Endothelial cell of umbilical vein (primary cell): ENCODE data around the gene ELP4. TPM values are rescaled to one million over a fixed set of nuclear protein-coding genes. Genes with fewer than 3 reads are reported as not detected.
A peak's percentile ranks its signal among the peaks of the same experiment; 100 is the strongest.

Experiments used
- BruUV-seq: library from RNA; stranded (reverse); fragments of 400-500 nt; replicated peaks from 2 replicates; lab custom pipeline; 2021; lab: Mats Ljungman, UMichigan
- CTCF ChIA-PET: fragments of 300-600, 350-600 bp; sonication (Branson Sonifier 250); formaldehyde crosslinking; loops from one replicate; lab custom pipeline; 2021; ENCODE audit warnings: antibody characterized with exemption, inconsistent platforms; lab: Charles Lee
- POLR2A ChIA-PET: fragments of 300-600, 350-600 bp; sonication (Branson Sonifier 250); formaldehyde crosslinking; loops from one replicate; lab custom pipeline; 2021; ENCODE audit warnings: antibody characterized with exemption, inconsistent platforms; lab: Charles Lee
- DNase-seq: peaks from one replicate; pipeline ENCODE4 v3.0.0-alpha.2; 2011; ENCODE audit warnings: low read depth, low spot score
- FAIRE-seq: peaks from 2 replicates; lab custom pipeline; 2011; peaks lifted over from hg19 to GRCh38; lab: Jason Lieb, UNC
- H2AFZ ChIP-seq: 2 replicates; pipeline ENCODE4 v1.6.0; 2012; ENCODE audit warnings: low read depth, low read length, control low read depth, inconsistent platforms
- H3K27ac ChIP-seq: 2 replicates; pipeline ENCODE4 v1.5.1; 2011; ENCODE audit warnings: low read depth, mild to moderate bottlenecking, control low read depth, low read length, moderate library complexity; ENCODE audit not compliant: insufficient read depth
- H3K27me3 ChIP-seq, 2 experiments: 2 replicates each; pipeline versions ENCODE4 v1.6.0 to v1.6.1; 2011; ENCODE audit warnings: low read length in 2 of 2, mixed read lengths in 1 of 2; ENCODE audit not compliant: control insufficient read depth in 2 of 2, insufficient read depth in 2 of 2
- H3K36me3 ChIP-seq, 2 experiments: 2 replicates in 1 of 2; 3 replicates in 1 of 2; pipeline ENCODE4 v1.5.1; 2011; ENCODE audit warnings: low read length in 2 of 2, mild to moderate bottlenecking in 1 of 2, moderate library complexity in 1 of 2; ENCODE audit not compliant: control insufficient read depth in 2 of 2, insufficient read depth in 2 of 2; ENCODE audit errors: extremely low read depth in 1 of 2
- H3K4me1 ChIP-seq: 3 replicates; pipeline ENCODE4 v1.5.1; 2011; ENCODE audit warnings: mild to moderate bottlenecking, low read length; ENCODE audit not compliant: control insufficient read depth, insufficient read depth; ENCODE audit errors: extremely low read depth
- H3K4me2 ChIP-seq: 2 replicates; pipeline ENCODE4 v1.6.1; 2011; ENCODE audit warnings: low read length, control low read depth, mixed read lengths; ENCODE audit not compliant: insufficient read depth
- H3K4me3 ChIP-seq, 3 experiments: fragments of 200-600 bp in 1 of 3; sonication (generic), shearing (Covaris generic) in 1 of 3; replicated peaks in 1 of 3; 2 replicates each; pipeline ENCODE4 v1.5.1; 2011 to 2016; ENCODE audit warnings: control low read depth in 3 of 3, low read length in 3 of 3, mild to moderate bottlenecking in 2 of 3, inconsistent platforms in 1 of 3, low read depth in 1 of 3, moderate library complexity in 1 of 3; ENCODE audit not compliant: insufficient read depth in 1 of 3
- H3K79me2 ChIP-seq: 2 replicates; pipeline ENCODE4 v1.6.0; 2012; ENCODE audit warnings: low read length, inconsistent platforms; ENCODE audit not compliant: control insufficient read depth, insufficient read depth
- H3K9ac ChIP-seq: replicated peaks from 2 replicates; pipeline ENCODE3; 2011; ENCODE audit warnings: low read length, control low read depth; ENCODE audit not compliant: insufficient read depth; ENCODE audit errors: extremely low read depth
- H3K9me1 ChIP-seq: replicated peaks from 3 replicates; pipeline ENCODE4 v1.6.0; 2011; ENCODE audit warnings: mild to moderate bottlenecking, low read length; ENCODE audit not compliant: control insufficient read depth, insufficient read depth; ENCODE audit errors: extremely low read depth
- H3K9me3 ChIP-seq: replicated peaks from 2 replicates; pipeline ENCODE4 v1.5.1; 2012; ENCODE audit warnings: low read length, inconsistent platforms; ENCODE audit not compliant: control insufficient read depth, insufficient read depth
- H4K20me1 ChIP-seq: replicated peaks from 2 replicates; pipeline ENCODE3; 2011; ENCODE audit warnings: mild to moderate bottlenecking, low read length; ENCODE audit not compliant: control insufficient read depth, insufficient read depth; ENCODE audit errors: extremely low read depth
- EZH2 ChIP-seq: IDR thresholded peaks from 2 replicates; pipeline ENCODE4 v1.6.1; 2012; ENCODE audit warnings: borderline replicate concordance, low read depth, mild to moderate bottlenecking, moderate library complexity, low read length, inconsistent platforms; ENCODE audit not compliant: severe bottlenecking
- FOS ChIP-seq: IDR thresholded peaks from 2 replicates; pipeline ENCODE4 v1.6.1; 2011; ENCODE audit warnings: mild to moderate bottlenecking, low read length, moderate library complexity, borderline replicate concordance; ENCODE audit not compliant: insufficient read depth
- JUN ChIP-seq: IDR thresholded peaks from 2 replicates; pipeline ENCODE4 v1.6.1; 2011; ENCODE audit warnings: borderline replicate concordance, low read depth; ENCODE audit not compliant: insufficient read length, insufficient read depth
- POLR2A ChIP-seq: IDR thresholded peaks from 2 replicates; pipeline ENCODE4 v1.6.1; 2012; ENCODE audit warnings: low read depth, mild to moderate bottlenecking, control low read depth, low read length
- dilution Hi-C: fragments of 300-500 bp; cut with MboI; formaldehyde crosslinking; loops from one replicate; pipeline ENCODE4 v1.15.0; 2019; ENCODE audit warnings: low sequenced_read_pairs; ENCODE audit not compliant: extremely low pct_ligation_motif_present
- intact Hi-C: fragments of 100-400 bp; cut with micrococcal nuclease; formaldehyde crosslinking; loops from one replicate; pipeline ENCODE4 v1.10.0; 2022
- polyA plus RNA-seq, 4 experiments: library from polyadenylated mRNA; depleted of rRNA in 3 of 4; stranded (reverse) in 3 of 4; unstranded in 1 of 4; fragments of >200 nt; gene quantifications; 2 replicates each; pipeline versions ENCODE4 v1.2.1 to v1.2.3, GENCODE V29; 2011 to 2012; ENCODE audit warnings: missing spikeins in 1 of 4
- total RNA-seq: library from RNA; stranded (reverse); gene quantifications from 2 replicates; pipeline ENCODE4 v1.2.3, GENCODE V29; 2021

Gene ELP4
- total and polyA plus RNA-seq, 2 donors (not counting 3 experiments of a cell fraction or from before 2014, with no cell fraction given) = 11.6 to 16.3 TPM

GRCh38 chr11:31816468-31817053, 307.0 kb downstream of the ELP4 start:
- Histone ChIP-seq H4K20me1 (no peaks in the 10 kb centered on the region), H3K27me3 (peaks cover 91 to 99% of the 10 kb centered on the region in 2 experiments), H3K27ac (no peak overlapping the region), H3K9ac (no peak overlapping the region), H3K4me1 (peaks cover 2% of the 10 kb centered on the region), H3K9me1 (no peaks in the 10 kb centered on the region), H3K4me3 (no peak overlapping the region), H2AFZ (no peak overlapping the region), H3K79me2 (no peaks in the 10 kb centered on the region), H3K9me3 (no peaks in the 10 kb centered on the region), H3K36me3 (no peaks in the 10 kb centered on the region), H3K4me2 (no peak overlapping the region)
- ChIA-PET CTCF (no interaction called here), POLR2A (no interaction called here)
- intact Hi-C loops = loop anchor here (10.0 kb wide), 1 partner anchor 788 kb away; no protein-coding TSS in a partner anchor
- FAIRE-seq (no peak), DNase-seq (no peak)
- TF ChIP-seq FOS (no peak), EZH2 (peak; percentile 24)
- no TSS peak for BruUV-seq
- dilution Hi-C loops = no loop called here

GRCh38 chr11:31817054-31817620, 307.6 kb downstream of the ELP4 start:
- H3K4me1 ChIP-seq = peaks cover 2% of the 10 kb centered on the region
- no peaks in the 10 kb centered on the region for H3K9me3 ChIP-seq
- POLR2A ChIA-PET = no interaction called here
- no TSS peak for BruUV-seq
- intact Hi-C loops = loop anchor here (10.0 kb wide), 1 partner anchor 788 kb away; no protein-coding TSS in a partner anchor
- no peak overlapping the region for H3K4me2 ChIP-seq
- dilution Hi-C loops = no loop called here
- H3K9ac ChIP-seq = no peak overlapping the region
- H3K4me3 ChIP-seq = no peak overlapping the region
- no peak for DNase-seq
- peaks cover 92 to 99% of the 10 kb centered on the region in 2 experiments for H3K27me3 ChIP-seq
- H3K9me1 ChIP-seq = no peaks in the 10 kb centered on the region
- no peak overlapping the region for H2AFZ ChIP-seq
- no peak for FAIRE-seq
- TF ChIP-seq EZH2 = peak; percentile 73
- no peak for TF ChIP-seq JUN
- TF ChIP-seq POLR2A = no peak
- CTCF ChIA-PET = no interaction called here
- no peaks in the 10 kb centered on the region for H4K20me1 ChIP-seq
- no peaks in the 10 kb centered on the region for H3K36me3 ChIP-seq
- no peak overlapping the region for H3K27ac ChIP-seq
- H3K79me2 ChIP-seq = no peaks in the 10 kb centered on the region
